H1 (cell line): Measurements from ENCODE around the gene PI4KB. TPM values are rescaled to one million over a fixed set of nuclear protein-coding genes. Genes with fewer than 3 reads are reported as not detected.

Experiments used
- CTCF ChIA-PET: fragments of 300-600 bp; sonication (Branson Sonifier 250); formaldehyde crosslinking; loops from one replicate; lab custom pipeline; 2021; ENCODE audit not compliant: partially characterized antibody; lab: Charles Lee
- POLR2A ChIA-PET: fragments of 300-600 bp; sonication (Branson Sonifier 250); formaldehyde crosslinking; loops from one replicate; lab custom pipeline; 2021; ENCODE audit warnings: inconsistent platforms; ENCODE audit not compliant: partially characterized antibody; lab: Charles Lee
- DNase-seq, 2 experiments: peaks; one replicate each; pipeline versions ENCODE4 v3.0.0 to v3.0.0-alpha.2; 2010 to 2022; ENCODE audit warnings: low spot score in 2 of 2, low read depth in 1 of 2, mixed read lengths in 1 of 2
- FAIRE-seq: peaks from 2 replicates; lab custom pipeline; 2011; peaks lifted over from hg19 to GRCh38; lab: Jason Lieb, UNC
- H2AFZ ChIP-seq: 2 replicates; pipeline ENCODE4 v1.8.1; 2012; ENCODE audit warnings: low read length, inconsistent platforms
- H2AK5ac ChIP-seq: 2 replicates; pipeline ENCODE4 v1.6.1; 2013; ENCODE audit warnings: low read depth, low read length
- H2BK120ac ChIP-seq: replicated peaks from 2 replicates; pipeline ENCODE3; 2013; ENCODE audit warnings: low read depth, low read length, inconsistent platforms
- H2BK12ac ChIP-seq: 2 replicates; pipeline ENCODE4 v1.6.1; 2013; ENCODE audit warnings: low read depth, low read length
- H2BK15ac ChIP-seq: 2 replicates; pipeline ENCODE4 v1.6.1; 2013; ENCODE audit warnings: low read length
- H2BK20ac ChIP-seq: 2 replicates; pipeline ENCODE4 v1.6.1; 2013; ENCODE audit warnings: low read length
- H2BK5ac ChIP-seq: 2 replicates; pipeline ENCODE4 v1.6.1; 2013; ENCODE audit warnings: low read depth, low read length
- H3K14ac ChIP-seq: 2 replicates; pipeline ENCODE4 v1.6.1; 2013; ENCODE audit warnings: inconsistent platforms; ENCODE audit not compliant: insufficient read length
- H3K18ac ChIP-seq: 2 replicates; pipeline ENCODE4 v1.6.1; 2013; ENCODE audit warnings: low read length; ENCODE audit errors: extremely low read depth
- H3K23ac ChIP-seq: 2 replicates; pipeline ENCODE4 v1.6.1; 2013; ENCODE audit warnings: inconsistent platforms; ENCODE audit not compliant: insufficient read length
- H3K23me2 ChIP-seq: 2 replicates; pipeline ENCODE4 v1.6.1; 2013; ENCODE audit warnings: low read depth, low read length
- H3K27ac ChIP-seq: 2 replicates; pipeline ENCODE4 v1.6.1; 2011; ENCODE audit warnings: low read depth, low read length, inconsistent platforms
- H3K27me3 ChIP-seq, 4 experiments: replicated peaks in 1 of 4; 1 replicate in 1 of 4; 2 replicates in 3 of 4; pipeline versions ENCODE4 v1.6.1 to v1.8.1; 2011 to 2013; ENCODE audit warnings: low read length in 3 of 4, mild to moderate bottlenecking in 3 of 4, inconsistent platforms in 2 of 4, mixed read lengths in 2 of 4, moderate library complexity in 1 of 4; ENCODE audit not compliant: control insufficient read depth in 3 of 4, insufficient read depth in 3 of 4; ENCODE audit errors: extremely low read depth in 1 of 4
- H3K36me3 ChIP-seq, 4 experiments: 2 replicates each; pipeline versions ENCODE4 v1.6.1 to v1.8.1; 2011 to 2013; ENCODE audit warnings: mild to moderate bottlenecking in 4 of 4, low read length in 3 of 4, moderate library complexity in 2 of 4, control low read depth in 1 of 4, inconsistent platforms in 1 of 4; ENCODE audit not compliant: insufficient read depth in 4 of 4, control insufficient read depth in 2 of 4
- H3K4ac ChIP-seq: replicated peaks from 2 replicates; pipeline ENCODE3; 2013; ENCODE audit warnings: low read length, low read depth, mixed read lengths, inconsistent platforms; ENCODE audit not compliant: insufficient read length
- H3K4me1 ChIP-seq, 4 experiments: replicated peaks in 1 of 4; 1 replicate in 1 of 4; 2 replicates in 3 of 4; pipeline versions ENCODE4 v1.6.1 to v1.8.1; 2011 to 2013; ENCODE audit warnings: low read length in 3 of 4, inconsistent platforms in 2 of 4, mixed read lengths in 1 of 4; ENCODE audit not compliant: insufficient read depth in 4 of 4, control insufficient read depth in 3 of 4
- H3K4me2 ChIP-seq, 2 experiments: 2 replicates each; pipeline versions ENCODE4 v1.6.1 to v1.8.1; 2011 to 2013; ENCODE audit warnings: low read depth in 2 of 2, low read length in 2 of 2, control low read depth in 1 of 2, inconsistent platforms in 1 of 2, mild to moderate bottlenecking in 1 of 2; ENCODE audit not compliant: insufficient read depth in 1 of 2
- H3K4me3 ChIP-seq, 4 experiments: fragments of 200-600, 300-600 bp in 1 of 4; sonication (generic), shearing (Covaris generic), sonication (Bioruptor Twin) in 1 of 4; 2 replicates each; pipeline versions ENCODE4 v1.5.1 to v1.8.1; 2011 to 2016; ENCODE audit warnings: low read length in 4 of 4, low read depth in 3 of 4, control low read depth in 2 of 4, inconsistent platforms in 2 of 4, mild to moderate bottlenecking in 2 of 4, mixed read lengths in 1 of 4, moderate library complexity in 1 of 4; ENCODE audit not compliant: insufficient read depth in 2 of 4; ENCODE audit errors: extremely low read depth in 1 of 4
- H3K56ac ChIP-seq: replicated peaks from 2 replicates; pipeline ENCODE3; 2013; ENCODE audit warnings: low read depth, mild to moderate bottlenecking, mixed read lengths, low read length, inconsistent platforms; ENCODE audit not compliant: insufficient read length
- H3K79me1 ChIP-seq: 2 replicates; pipeline ENCODE4 v1.6.1; 2013; ENCODE audit warnings: low read depth, low read length, control low read depth
- H3K79me2 ChIP-seq, 2 experiments: 2 replicates each; pipeline versions ENCODE4 v1.6.1 to v1.8.1; 2012 to 2013; ENCODE audit warnings: low read length in 2 of 2, mild to moderate bottlenecking in 2 of 2, inconsistent platforms in 1 of 2; ENCODE audit not compliant: insufficient read depth in 2 of 2, control insufficient read depth in 1 of 2
- H3K9ac ChIP-seq, 4 experiments: replicated peaks in 1 of 4; 1 replicate in 1 of 4; 2 replicates in 3 of 4; pipeline versions ENCODE4 v1.6.1 to v1.8.1; 2011 to 2013; ENCODE audit warnings: low read depth in 3 of 4, low read length in 3 of 4, control low read depth in 2 of 4, mild to moderate bottlenecking in 2 of 4, moderate library complexity in 2 of 4, inconsistent platforms in 1 of 4; ENCODE audit errors: extremely low read depth in 1 of 4
- H3K9me3 ChIP-seq, 2 experiments: 2 replicates each; pipeline versions ENCODE4 v1.6.1 to v1.8.1; 2012 to 2013; ENCODE audit warnings: mild to moderate bottlenecking in 2 of 2, moderate library complexity in 2 of 2, control low read depth in 1 of 2, inconsistent platforms in 1 of 2, low read depth in 1 of 2, low read length in 1 of 2, mixed read lengths in 1 of 2; ENCODE audit not compliant: insufficient read depth in 2 of 2
- H4K20me1 ChIP-seq, 2 experiments: replicated peaks in 1 of 2; 2 replicates each; pipeline versions ENCODE3 to v1.8.1; 2011 to 2013; ENCODE audit warnings: inconsistent platforms in 2 of 2, low read length in 2 of 2, mild to moderate bottlenecking in 1 of 2; ENCODE audit not compliant: insufficient read depth in 2 of 2, control insufficient read depth in 1 of 2
- H4K5ac ChIP-seq: 2 replicates; pipeline ENCODE4 v1.6.1; 2013; ENCODE audit warnings: low read length, low read depth, mixed read lengths, inconsistent platforms; ENCODE audit not compliant: insufficient read length
- H4K8ac ChIP-seq: 2 replicates; pipeline ENCODE4 v1.8.0; 2013; ENCODE audit warnings: mild to moderate bottlenecking, moderate library complexity, low read length, inconsistent platforms; ENCODE audit not compliant: insufficient read depth; ENCODE audit errors: extremely low read depth
- H4K91ac ChIP-seq: replicated peaks from 2 replicates; pipeline ENCODE3; 2013; ENCODE audit warnings: low read length, mixed read lengths, inconsistent platforms; ENCODE audit not compliant: insufficient read length
- POLR2A ChIP-seq, 2 experiments: IDR thresholded peaks; 1 replicate in 1 of 2; 2 replicates in 1 of 2; pipeline ENCODE4 v1.6.1; 2011; ENCODE audit warnings: low read depth in 2 of 2, low read length in 2 of 2, mild to moderate bottlenecking in 2 of 2; ENCODE audit errors: control extremely low read depth in 1 of 2
- RAD21 ChIP-seq, 2 experiments: IDR thresholded peaks in 1 of 2; conservative IDR thresholded peaks in 1 of 2; 2 replicates each; pipeline ENCODE4 v1.6.1; 2011; ENCODE audit warnings: low read depth in 2 of 2, low read length in 2 of 2, improper control_type of control experiment in 1 of 2, inconsistent platforms in 1 of 2, mild to moderate bottlenecking in 1 of 2, moderate library complexity in 1 of 2
- ZNF274 ChIP-seq: IDR thresholded peaks from 2 replicates; pipeline ENCODE4 v1.7.0; 2012; ENCODE audit warnings: low read length, borderline replicate concordance; ENCODE audit errors: extremely low read depth
- WGBS, 2 experiments: shearing (Covaris generic) in 1 of 2; methylation state at CpG; one replicate each; pipeline versions ENCODE4 v1.1.6 to v1.1.7; 2013 to 2015; ENCODE audit warnings: low lambda C conversion rate in 2 of 2, mixed read lengths in 2 of 2, inconsistent platforms in 1 of 2, low coverage in 1 of 2, missing lambda C conversion rate in 1 of 2; ENCODE audit not compliant: insufficient replicate concordance in 2 of 2, insufficient coverage in 1 of 2, insufficient read length in 1 of 2; ENCODE audit errors: extremely low coverage in 1 of 2, missing lambda C conversion rate in 1 of 2; 5-methylcytosine and 5-hydroxymethylcytosine counted together
- polyA plus RNA-seq, 7 experiments: library from polyadenylated mRNA; depleted of rRNA in 3 of 7; stranded (reverse) in 5 of 7; unstranded in 2 of 7; fragments of >200 nt in 5 of 7; fragments of 200-250 nt in 2 of 7; gene quantifications; 1 replicate in 5 of 7; 2 replicates in 1 of 7; 4 replicates in 1 of 7; pipeline versions ENCODE4 v1.2.1 to v1.2.3, GENCODE V29; 2011 to 2013; ENCODE audit warnings: missing spikeins in 2 of 7, mixed read lengths in 2 of 7
- total RNA-seq: library from RNA; stranded (reverse); fragmentation: NEBNext Ultra II Directional; extraction: Animal tissue kit (Norgen Biotek cat#: 25700); gene quantifications from 2 replicates; pipeline ENCODE4 v1.2.1, GENCODE V29; 2021

PI4KB gene
- total and polyA plus RNA-seq, 2 of the 8 experiments (the other 6 are each of a cell fraction or from before 2014, with no cell fraction given) = 30.1 to 37.1 TPM

DNA sequence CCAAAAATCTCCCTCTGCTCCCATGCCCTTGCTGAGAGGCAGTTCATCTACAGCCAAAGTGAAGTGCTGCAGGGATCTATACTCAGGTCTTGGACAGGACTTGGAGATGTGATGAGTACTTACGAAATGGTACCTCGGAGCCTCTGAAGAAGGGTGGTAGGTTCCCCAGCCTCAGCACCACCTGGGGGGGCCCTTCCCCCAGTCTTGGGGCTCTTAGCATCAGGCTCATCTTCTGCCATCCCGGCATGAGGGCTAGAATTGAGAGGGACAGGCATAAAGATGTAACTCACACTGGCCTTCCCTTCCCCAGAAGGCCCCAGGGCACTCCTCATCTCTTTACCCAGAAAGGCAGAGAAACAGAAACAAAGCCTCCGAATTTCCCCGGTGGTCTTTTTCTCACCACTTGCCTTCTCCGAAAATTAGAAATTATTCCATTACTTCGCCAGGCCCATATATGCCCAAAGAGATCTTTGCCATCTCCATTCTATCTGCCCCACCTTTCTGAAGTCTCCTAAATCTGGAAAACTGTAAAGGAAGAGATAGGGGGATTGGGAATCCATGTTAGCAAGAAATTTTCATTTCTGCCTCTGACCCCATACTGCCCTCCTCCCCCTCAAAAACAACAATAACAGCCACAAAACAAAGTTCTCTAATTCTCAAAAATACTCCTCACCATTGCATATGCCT is 19.0 kb upstream of the PI4KB start:
- peaks cover 6% of the 10 kb centered on the region for H3K79me1 ChIP-seq
- H3K4me1 ChIP-seq = peaks cover 4 to 14% (median 12%) of the 10 kb centered on the region in 4 experiments; a peak in 5 of 7 replicates
- peak overlapping the region; percentile 51; the same call in 1 of the 2 replicates for H3K18ac ChIP-seq
- H2BK15ac ChIP-seq = 0 out of 2 replicates have a peak overlapping the region, but pooled peaks have one; percentile 23
- peak overlapping the region; percentile 5 for H4K91ac ChIP-seq
- H3K23ac ChIP-seq = no peak overlapping the region
- peak overlapping the region; percentile 84 for H4K8ac ChIP-seq
- peaks cover 0 to 2% of the 10 kb centered on the region in 2 experiments for H4K20me1 ChIP-seq
- H3K27me3 ChIP-seq = no peaks in the 10 kb centered on the region
- H3K27ac ChIP-seq = peak overlapping the region; percentile 99
- H3K4me2 ChIP-seq = peak overlapping the region; percentile 75 to 86
- peak overlapping the region; percentile 18; the same call in 1 of the 2 replicates for H2BK12ac ChIP-seq
- CTCF ChIA-PET = interaction anchor here (1.6 kb wide), 1 partner anchor 25 kb away, joined by 4 read pairs; no protein-coding TSS in a partner anchor
- peak overlapping the region; percentile 89; the same call in 1 of the 2 replicates for H2AK5ac ChIP-seq
- peak overlapping the region; percentile 55 for H4K5ac ChIP-seq
- no peak for FAIRE-seq
- peak overlapping the region; percentile 63 for H3K56ac ChIP-seq
- H3K14ac ChIP-seq = no peak overlapping the region
- H2BK120ac ChIP-seq = peak overlapping the region; percentile 18
- TF ChIP-seq RAD21 (IDR thresholded peaks at IDR 0.05 in 1 of 2, conservative IDR thresholded peaks at IDR 0.05 in 1 of 2; ENCODE audit: low read depth in 2 of 2, low read length in 2 of 2) (peak in 1 of 2 experiments; percentile 18; a peak in 1 of 4 replicates), ZNF274 (no peak), POLR2A (IDR thresholded peaks at IDR 0.05; ENCODE audit: control extremely low read depth in 1 of 2, low read depth in 2 of 2, low read length in 2 of 2) (peak in 1 of 2 experiments; percentile 19; a peak in 1 of 3 replicates)
- H3K4me3 ChIP-seq = peak overlapping the region; percentile 61 to 76 (median 66)
- peaks cover 19 to 36% (median 29%) of the 10 kb centered on the region in 4 experiments for H3K36me3 ChIP-seq
- WGBS, 2 experiments = 54% methylated on average over 7 of the region's 7 CpGs; no CpG with 5 or more reads in 1 of the 2 experiments
- H3K79me2 ChIP-seq = peaks cover 3 to 10% of the 10 kb centered on the region in 2 experiments; a peak in 3 of 4 replicates
- H3K23me2 ChIP-seq = peaks cover 5% of the 10 kb centered on the region
- peak overlapping the region; percentile 28 for H3K4ac ChIP-seq
- no peak for DNase-seq
- H3K9ac ChIP-seq = peak overlapping the region; percentile 80 to 98 (median 94)
- H2BK20ac ChIP-seq = no peak overlapping the region
- no peak overlapping the region for H2AFZ ChIP-seq
- POLR2A ChIA-PET = interaction anchor here (1.0 to 8.6 kb wide), 12 partner anchors 10 to 65 kb away, joined by 3 to 102 read pairs (median 9); partner anchors contain the start of genes PI4KB, PSMB4, SELENBP1 and ZNF687
- H2BK5ac ChIP-seq = peak overlapping the region; percentile 100
- H3K9me3 ChIP-seq = no peaks in the 10 kb centered on the region
